T47D (cell line): ENCODE results near the gene BLOC1S4.
A peak's percentile ranks its signal among the peaks of the same experiment; 100 is the strongest.

Experiments used
- DNase-seq, 2 experiments: peaks; one replicate each; pipeline versions ENCODE4 v3.0.0 to v3.0.0-alpha.2; 2011 to 2012; ENCODE audit warnings: low read depth in 1 of 2, low spot score in 1 of 2
- JUND ChIP-seq: IDR thresholded peaks from 2 replicates; pipeline ENCODE4 v1.6.1; 2012; ENCODE audit warnings: low read depth
- in situ Hi-C: cut with HindIII; loops from 2 replicates; pipeline ENCODE4 v1.10.0; 2016; ENCODE audit warnings: low sequenced_read_pairs, low pct_unique_long_range_greater_than_20kb

Gene BLOC1S4

GRCh38 chr4:6758728-6759127 lies 42.8 kb downstream of the BLOC1S4 start:
- no peak for TF ChIP-seq JUND
- DNase-seq: no peak
- in situ Hi-C loops: no loop called here

- in situ Hi-C loops: no loop called here
- no peak for TF ChIP-seq JUND
- DNase-seq: no peak
These were observed 44.9 kb downstream of the BLOC1S4 start for GRCh38 chr4:6760865-6761264.

GRCh38 chr4:6761649-6762615 lies 46.0 kb downstream of the BLOC1S4 start:
- no peak for TF ChIP-seq JUND
- in situ Hi-C loops: no loop called here

GRCh38 chr4:6763330-6763851 lies 47.4 kb downstream of the BLOC1S4 start:
- peak; percentile 73 to 96 for DNase-seq
- TF ChIP-seq JUND: no peak
- in situ Hi-C loops: no loop called here

More at GRCh38 chr4:6761649-6762615, 46.0 kb downstream of the BLOC1S4 start:
- peak; percentile 71 to 74 for DNase-seq

GRCh38 chr4:6764976-6765620 lies 49.1 kb downstream of the BLOC1S4 start:
- in situ Hi-C loops: no loop called here
- TF ChIP-seq JUND: no peak
- no peak for DNase-seq

- no peak for DNase-seq
- TF ChIP-seq JUND: no peak
- in situ Hi-C loops: no loop called here
These were observed 49.7 kb downstream of the BLOC1S4 start for GRCh38 chr4:6765703-6766102.
